Type B pancreatic cell (in vitro differentiated cells): ENCODE measurements around the gene CPEB4. TPM values are rescaled to one million over a fixed set of nuclear protein-coding genes. Genes with fewer than 3 reads are reported as not detected.

Experiments
- DNase-seq: peaks from one replicate; pipeline ENCODE4 v3.0.0; 2021; ENCODE audit warnings: mixed read lengths; ENCODE audit not compliant: unreplicated experiment; ENCODE audit errors: extremely low spot score
- H3K27ac Mint-ChIP-seq: 2 replicates; pipeline ENCODE4 v1.8.0; 2021; ENCODE audit warnings: mild to moderate bottlenecking, mixed read lengths
- H3K27me3 Mint-ChIP-seq: 2 replicates; pipeline ENCODE4 v1.8.0; 2021; ENCODE audit warnings: mixed read lengths
- H3K36me3 Mint-ChIP-seq: 2 replicates; pipeline ENCODE4 v1.8.0; 2021; ENCODE audit warnings: mixed read lengths
- H3K4me1 Mint-ChIP-seq: one replicate; pipeline ENCODE4 v1.8.0; 2021; ENCODE audit warnings: mixed read lengths; ENCODE audit not compliant: unreplicated experiment
- H3K4me3 Mint-ChIP-seq: 2 replicates; pipeline ENCODE4 v1.8.0; 2021; ENCODE audit warnings: mild to moderate bottlenecking, mixed read lengths
- H3K9me3 Mint-ChIP-seq: 2 replicates; pipeline ENCODE4 v1.8.0; 2021; ENCODE audit warnings: mixed read lengths
- CTCF ChIP-seq: fragments of 200-600 bp; sonication (generic); conservative IDR thresholded peaks from 2 replicates; pipeline ENCODE4 v1.5.0; 2021; ENCODE audit warnings: antibody characterized with exemption, mild to moderate bottlenecking
- total RNA-seq: library from RNA; stranded (reverse); gene quantifications from 2 replicates; pipeline ENCODE4 v1.2.1, GENCODE V29; 2021; ENCODE audit warnings: low replicate concordance

The CPEB4 gene
- total RNA-seq, 1 donor from 2014 or later: 53.2 TPM

DNA sequence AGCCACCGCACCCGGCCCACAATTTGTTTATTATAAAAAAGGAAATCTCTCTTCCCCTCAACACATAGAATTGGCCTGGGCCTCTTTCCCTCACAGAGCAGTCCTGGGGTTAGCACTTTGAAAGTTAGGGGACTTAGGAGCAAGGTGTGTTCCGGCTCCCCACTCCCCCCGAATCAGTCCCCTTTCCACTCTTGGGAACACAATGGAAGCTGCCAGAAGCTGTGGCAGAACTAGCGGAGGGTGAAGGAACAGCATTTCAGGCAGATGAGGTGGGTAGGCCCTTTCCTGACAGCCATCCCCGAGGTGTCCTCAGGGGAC, 84.4 kb downstream of the CPEB4 start:
- no peak for DNase-seq
- Mint-ChIP-seq H3K4me3 (peak overlapping the region; percentile 87), H3K27me3 (peaks cover 7% of the 10 kb centered on the region), H3K4me1 (peaks cover 50% of the 10 kb centered on the region), H3K36me3 (no peaks in the 10 kb centered on the region), H3K27ac (peak overlapping the region; percentile 54), H3K9me3 (no peaks in the 10 kb centered on the region)
- no peak for TF ChIP-seq CTCF

DNA sequence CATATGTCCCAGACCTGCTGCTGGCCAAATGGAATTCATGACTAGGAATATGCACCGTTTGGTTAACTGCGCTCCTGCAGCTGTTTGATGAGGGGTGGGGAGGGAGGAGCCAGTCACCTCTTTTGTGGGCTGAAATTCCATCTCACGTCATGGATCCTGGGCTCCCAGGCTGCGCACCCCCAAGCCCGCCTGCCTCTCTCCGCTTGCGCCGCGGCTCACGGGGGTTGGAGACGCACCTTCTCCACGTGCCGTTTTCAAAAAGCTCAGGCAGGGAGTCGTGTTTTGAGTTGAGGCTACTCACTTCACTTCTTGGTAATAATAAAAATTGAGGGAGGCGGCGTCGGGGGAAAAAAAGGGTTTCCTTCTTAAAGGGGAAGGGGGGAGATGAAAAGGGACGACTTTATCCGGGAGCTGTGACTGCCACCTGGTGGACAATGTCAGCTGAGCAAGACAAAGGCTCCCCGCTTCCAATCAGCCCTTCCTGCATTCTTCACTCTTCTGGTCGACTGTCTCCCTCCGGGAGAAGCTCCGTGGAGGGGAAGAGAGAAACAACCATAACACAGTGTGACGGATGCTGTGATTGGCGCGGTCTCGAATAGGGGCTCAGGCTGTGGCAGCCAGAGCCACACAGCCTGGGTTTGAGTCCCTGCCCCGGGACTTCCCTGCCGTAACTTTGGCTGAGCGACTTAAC, 84.9 kb downstream of the CPEB4 start:
- H3K36me3 Mint-ChIP-seq: no peaks in the 10 kb centered on the region
- peaks cover 7% of the 10 kb centered on the region for H3K27me3 Mint-ChIP-seq
- peak overlapping the region; percentile 87 for H3K4me3 Mint-ChIP-seq
- no peaks in the 10 kb centered on the region for H3K9me3 Mint-ChIP-seq
- peak; percentile 84 for DNase-seq
- peaks cover 45% of the 10 kb centered on the region for H3K4me1 Mint-ChIP-seq
- peak overlapping the region; percentile 54 for H3K27ac Mint-ChIP-seq
- peak; percentile 95 for TF ChIP-seq CTCF

DNA sequence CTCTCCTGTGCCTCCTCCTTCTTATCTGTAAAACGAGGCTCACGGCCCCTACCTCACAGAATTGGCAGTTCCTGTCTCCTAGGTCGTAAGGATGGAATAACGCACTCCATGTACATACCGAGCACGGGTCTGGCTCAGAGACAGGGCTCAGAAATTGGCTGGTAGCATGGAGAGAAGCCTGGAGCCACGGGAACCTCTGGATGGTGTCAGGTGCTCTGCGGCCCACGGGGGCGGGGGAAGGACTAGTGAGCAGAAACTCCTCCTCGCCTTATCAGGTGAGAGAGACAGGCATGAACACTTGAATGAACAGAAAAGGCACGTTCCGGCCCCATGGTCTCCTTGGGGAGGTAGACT, 85.4 kb downstream of the CPEB4 start:
- Mint-ChIP-seq H3K27me3 (peaks cover 7% of the 10 kb centered on the region), H3K36me3 (no peaks in the 10 kb centered on the region), H3K9me3 (no peaks in the 10 kb centered on the region), H3K4me3 (peak overlapping the region; percentile 87), H3K27ac (peak overlapping the region; percentile 54), H3K4me1 (peaks cover 40% of the 10 kb centered on the region)
- no peak for DNase-seq
- no peak for TF ChIP-seq CTCF

DNA sequence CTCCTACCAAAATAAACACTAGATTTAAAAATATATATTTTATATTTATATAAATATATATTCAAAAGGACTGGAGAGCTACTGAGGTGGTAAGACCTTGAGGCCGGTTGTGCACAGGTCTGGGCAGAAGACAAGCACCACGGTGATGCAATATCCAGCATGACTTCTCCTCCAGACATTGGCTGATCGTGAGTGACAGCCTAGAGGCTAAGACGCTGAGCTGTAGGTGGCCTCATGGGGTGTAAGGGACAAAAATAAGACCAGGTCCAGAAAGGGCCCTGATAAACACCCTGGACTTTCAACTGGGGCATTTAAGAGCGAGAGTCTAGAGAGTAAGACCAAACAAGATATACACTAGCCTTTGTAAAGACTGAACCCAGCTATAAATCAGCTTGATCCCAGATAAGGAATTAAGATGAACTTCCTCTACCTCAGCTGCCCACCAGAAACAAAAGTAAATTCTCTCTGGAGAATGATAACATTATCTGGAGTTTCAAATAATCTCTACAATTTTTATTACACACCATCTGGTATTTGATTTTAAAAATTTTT, 86.6 kb downstream of the CPEB4 start:
- Mint-ChIP-seq H3K4me1 (peaks cover 29% of the 10 kb centered on the region), H3K4me3 (no peak overlapping the region), H3K27me3 (peaks cover 4% of the 10 kb centered on the region), H3K9me3 (no peaks in the 10 kb centered on the region), H3K36me3 (no peaks in the 10 kb centered on the region), H3K27ac (no peak overlapping the region)
- TF ChIP-seq CTCF: no peak
- no peak for DNase-seq

GRCh38 chr5:173981185-173981761, 93.1 kb downstream of the CPEB4 start:
- H3K4me1 Mint-ChIP-seq: no peaks in the 10 kb centered on the region
- no peak for TF ChIP-seq CTCF
- peaks cover 4% of the 10 kb centered on the region for H3K9me3 Mint-ChIP-seq
- DNase-seq: no peak
- no peak overlapping the region for H3K4me3 Mint-ChIP-seq
- H3K27me3 Mint-ChIP-seq: peaks cover 10% of the 10 kb centered on the region
- H3K27ac Mint-ChIP-seq: no peak overlapping the region
- H3K36me3 Mint-ChIP-seq: no peaks in the 10 kb centered on the region
